SK-N-SH (cell line): ENCODE measurements around the gene GNAI3. TPM values are rescaled to one million over a fixed set of nuclear protein-coding genes. Genes with fewer than 3 reads are reported as not detected.
"Not testable (repeated sequence)": the region's sequence is repeated elsewhere in the genome, so short reads cannot be mapped to it uniquely, and the experiment has no call there.

Experiments
- CTCF ChIA-PET: fragments of 300-600, 350-600 bp; formaldehyde crosslinking; extraction: SDS; loops from one replicate; lab custom pipeline; 2021; lab: Yijun Ruan, JAX
- POLR2A ChIA-PET: fragments of 350-600 bp; sonication (Branson Sonifier 250); formaldehyde crosslinking; extraction: SDS; loops from one replicate; lab custom pipeline; 2020; ENCODE audit warnings: antibody characterized with exemption, inconsistent platforms; lab: Yijun Ruan, JAX
- DNase-seq: peaks from one replicate; pipeline ENCODE4 v3.0.0; 2012
- H2AFZ ChIP-seq: fragments of 200-600 bp; sonication (generic); 2 replicates; pipeline ENCODE4 v1.8.1; 2016; ENCODE audit warnings: antibody characterized with exemption, mild to moderate bottlenecking, low read depth
- H3F3A ChIP-seq: fragments of 200-600 bp; sonication (generic); replicated peaks from 2 replicates; pipeline ENCODE3; 2016; ENCODE audit warnings: antibody characterized with exemption, mild to moderate bottlenecking; ENCODE audit not compliant: insufficient read depth
- H3K27ac ChIP-seq, 2 experiments: fragments of 200-500 bp in 1 of 2; fragments of 200-600 bp in 1 of 2; sonication (Bioruptor generic) in 1 of 2; sonication (generic), shearing (Covaris generic) in 1 of 2; 2 replicates each; pipeline versions ENCODE4 v1.5.1 to v1.6.1; 2014 to 2016; ENCODE audit warnings: low read depth in 2 of 2, inconsistent platforms in 1 of 2, low read length in 1 of 2, mild to moderate bottlenecking in 1 of 2, mixed read lengths in 1 of 2
- H3K27me3 ChIP-seq: fragments of 200-600 bp; sonication (generic), shearing (Covaris generic); 2 replicates; pipeline ENCODE4 v1.6.1; 2016; ENCODE audit warnings: mixed run types; ENCODE audit not compliant: insufficient read depth
- H3K36me3 ChIP-seq, 2 experiments: fragments of 200-500 bp in 1 of 2; fragments of 200-600 bp in 1 of 2; sonication (Bioruptor generic) in 1 of 2; sonication (generic) in 1 of 2; replicated peaks in 1 of 2; 2 replicates each; pipeline versions ENCODE3 to v1.5.1; 2014 to 2016; ENCODE audit warnings: low read length in 1 of 2, mild to moderate bottlenecking in 1 of 2; ENCODE audit not compliant: insufficient read depth in 2 of 2, control insufficient read depth in 1 of 2
- H3K4me1 ChIP-seq, 2 experiments: fragments of 200-500 bp in 1 of 2; fragments of 200-600 bp in 1 of 2; sonication (Bioruptor generic) in 1 of 2; sonication (generic), shearing (Covaris generic) in 1 of 2; 2 replicates each; pipeline versions ENCODE4 v1.5.1 to v1.6.1; 2014 to 2016; ENCODE audit warnings: low read depth in 1 of 2, low read length in 1 of 2, mixed run types in 1 of 2; ENCODE audit not compliant: insufficient read depth in 2 of 2, control insufficient read depth in 1 of 2
- H3K4me2 ChIP-seq: fragments of 200-600 bp; sonication (generic), shearing (Covaris generic); 2 replicates; pipeline ENCODE4 v1.6.1; 2017; ENCODE audit warnings: mixed run types
- H3K4me3 ChIP-seq, 2 experiments: fragments of 200-500 bp in 1 of 2; fragments of 200-600 bp in 1 of 2; sonication (Bioruptor generic) in 1 of 2; sonication (generic), shearing (Covaris generic) in 1 of 2; 2 replicates each; pipeline versions ENCODE4 v1.5.1 to v1.8.1; 2014 to 2016; ENCODE audit warnings: low read depth in 2 of 2, inconsistent platforms in 1 of 2, low read length in 1 of 2, mild to moderate bottlenecking in 1 of 2, mixed read lengths in 1 of 2, moderate library complexity in 1 of 2
- H3K79me2 ChIP-seq: fragments of 200-600 bp; sonication (generic); 2 replicates; pipeline ENCODE4 v1.8.1; 2017; ENCODE audit warnings: mild to moderate bottlenecking; ENCODE audit not compliant: insufficient read depth
- H3K9ac ChIP-seq: fragments of 200-600 bp; sonication (generic); 2 replicates; pipeline ENCODE4 v1.6.1; 2017; ENCODE audit warnings: mixed run types
- H3K9me2 ChIP-seq: fragments of 200-600 bp; sonication (generic); 2 replicates; pipeline ENCODE4 v1.6.1; 2017; ENCODE audit warnings: mixed run types
- H3K9me3 ChIP-seq: fragments of 200-600 bp; sonication (generic); 2 replicates; pipeline ENCODE4 v1.6.1; 2017; ENCODE audit warnings: mixed run types, mild to moderate bottlenecking, moderate library complexity
- H4K20me1 ChIP-seq: fragments of 200-600 bp; sonication (generic); 2 replicates; pipeline ENCODE4 v1.6.1; 2017; ENCODE audit warnings: mild to moderate bottlenecking, mixed run types; ENCODE audit not compliant: insufficient read depth
- ELF1 ChIP-seq: IDR thresholded peaks from 2 replicates; pipeline ENCODE4 v1.4.0; 2012
- EP300 ChIP-seq, 2 experiments: IDR thresholded peaks; 2 replicates each; pipeline versions ENCODE4 v1.4.0 to v1.6.1; 2012; ENCODE audit warnings: borderline replicate concordance in 1 of 2, low read depth in 1 of 2, low read length in 1 of 2
- FOSL2 ChIP-seq: IDR thresholded peaks from 2 replicates; pipeline ENCODE4 v1.4.0; 2012; ENCODE audit warnings: low read depth, mild to moderate bottlenecking, moderate library complexity, borderline replicate concordance
- FOXM1 ChIP-seq: IDR thresholded peaks from 2 replicates; pipeline ENCODE4 v1.4.0; 2012; ENCODE audit warnings: low read depth, mild to moderate bottlenecking
- SIN3A ChIP-seq: IDR thresholded peaks from 2 replicates; pipeline ENCODE4 v1.6.1; 2012; ENCODE audit warnings: low read depth, mild to moderate bottlenecking, low read length, moderate library complexity, borderline replicate concordance
- TCF12 ChIP-seq: IDR thresholded peaks from 2 replicates; pipeline ENCODE4 v1.4.0; 2012
- WGBS: methylation state at CpG from one replicate; pipeline ENCODE4 v1.1.6; 2017; ENCODE audit warnings: low lambda C conversion rate; 5-methylcytosine and 5-hydroxymethylcytosine counted together
- polyA plus RNA-seq, 3 experiments: library from polyadenylated mRNA; depleted of rRNA; stranded (reverse); fragments of >200 nt; gene quantifications; 2 replicates each; pipeline ENCODE4 v1.2.3, GENCODE V29; 2012
- TF ChIP-seq, protein P1 (sequence below): fragments of 150-350 bp; IDR thresholded peaks from 2 replicates; pipeline ENCODE4 v1.6.1; 2016; ENCODE audit warnings: mild to moderate bottlenecking, low read depth, low read length

Gene GNAI3
- polyA plus RNA-seq, 1 of the 3 experiments (the other 2 are of a cell fraction) = 4.0 TPM

DNA sequence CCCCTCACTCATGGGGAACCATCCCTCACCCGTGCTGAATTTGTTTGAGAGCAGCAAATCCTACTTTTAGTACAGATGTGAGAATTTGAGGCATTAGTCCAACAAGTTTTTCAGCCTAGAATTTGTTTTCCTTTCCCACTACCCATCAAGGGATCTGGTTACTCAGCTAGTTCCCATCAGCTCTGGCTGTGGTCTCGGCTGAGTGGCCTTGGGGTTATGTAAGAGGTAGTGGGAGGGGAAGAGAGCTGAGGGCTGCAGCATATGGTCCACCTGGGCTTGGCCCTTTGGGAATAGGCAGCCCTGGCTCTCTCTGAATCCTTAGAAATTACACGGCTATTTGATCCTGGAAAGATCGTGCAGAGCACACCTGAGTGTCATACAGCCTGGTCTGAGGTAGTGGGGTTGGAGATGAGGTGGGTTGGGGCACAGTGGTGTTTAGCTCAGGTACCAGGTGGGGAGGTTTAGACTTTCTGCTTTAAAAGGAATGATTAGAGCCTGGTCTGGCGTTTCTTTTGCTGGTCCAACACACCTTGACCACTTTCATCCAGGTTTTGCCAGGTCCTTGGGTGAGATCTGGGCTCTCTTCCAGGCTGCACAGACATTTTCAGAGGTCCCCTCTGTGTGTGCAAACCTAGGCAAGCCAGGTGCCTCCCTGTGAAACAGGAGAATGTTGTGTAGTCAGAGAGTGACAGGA, 111.7 kb downstream of the GNAI3 start:
- Histone ChIP-seq H3K9me3 (no peaks in the 10 kb centered on the region), H3K27me3 (no peaks in the 10 kb centered on the region), H3K36me3 (peaks cover 0 to 10% of the 10 kb centered on the region in 2 experiments), H3F3A (no peaks in the 10 kb centered on the region), H3K4me3 (no peak overlapping the region), H3K9me2 (no peaks in the 10 kb centered on the region), H3K79me2 (no peaks in the 10 kb centered on the region), H2AFZ (no peak overlapping the region), H3K9ac (no peak overlapping the region), H4K20me1 (no peaks in the 10 kb centered on the region), H3K27ac (no peak overlapping the region), H3K4me1 (peaks cover 7 to 11% of the 10 kb centered on the region in 2 experiments; a peak in 2 of 4 replicates), H3K4me2 (no peak overlapping the region)
- WGBS = 76% methylated on average over 5 of the region's 5 CpGs
- TF ChIP-seq, protein P1, sequence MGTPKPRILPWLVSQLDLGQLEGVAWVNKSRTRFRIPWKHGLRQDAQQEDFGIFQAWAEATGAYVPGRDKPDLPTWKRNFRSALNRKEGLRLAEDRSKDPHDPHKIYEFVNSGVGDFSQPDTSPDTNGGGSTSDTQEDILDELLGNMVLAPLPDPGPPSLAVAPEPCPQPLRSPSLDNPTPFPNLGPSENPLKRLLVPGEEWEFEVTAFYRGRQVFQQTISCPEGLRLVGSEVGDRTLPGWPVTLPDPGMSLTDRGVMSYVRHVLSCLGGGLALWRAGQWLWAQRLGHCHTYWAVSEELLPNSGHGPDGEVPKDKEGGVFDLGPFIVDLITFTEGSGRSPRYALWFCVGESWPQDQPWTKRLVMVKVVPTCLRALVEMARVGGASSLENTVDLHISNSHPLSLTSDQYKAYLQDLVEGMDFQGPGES = no peak
- TF ChIP-seq EP300 (IDR thresholded peaks at IDR 0.05; ENCODE audit: borderline replicate concordance in 1 of 2, low read depth in 1 of 2, low read length in 1 of 2) = no peak
- no peak for TF ChIP-seq FOSL2
- TF ChIP-seq SIN3A = no peak
- no peak for TF ChIP-seq ELF1
- no peak for TF ChIP-seq TCF12
- POLR2A ChIA-PET = interaction anchor here (0.6 kb wide), 1 partner anchor 11 kb away, joined by 3 read pairs; no protein-coding TSS in a partner anchor
- no peak for DNase-seq
- CTCF ChIA-PET = interaction anchor here (1.0 to 2.5 kb wide), 3 partner anchors 10 to 114 kb away, joined by 4 to 8 read pairs (median 6); no protein-coding TSS in a partner anchor

DNA sequence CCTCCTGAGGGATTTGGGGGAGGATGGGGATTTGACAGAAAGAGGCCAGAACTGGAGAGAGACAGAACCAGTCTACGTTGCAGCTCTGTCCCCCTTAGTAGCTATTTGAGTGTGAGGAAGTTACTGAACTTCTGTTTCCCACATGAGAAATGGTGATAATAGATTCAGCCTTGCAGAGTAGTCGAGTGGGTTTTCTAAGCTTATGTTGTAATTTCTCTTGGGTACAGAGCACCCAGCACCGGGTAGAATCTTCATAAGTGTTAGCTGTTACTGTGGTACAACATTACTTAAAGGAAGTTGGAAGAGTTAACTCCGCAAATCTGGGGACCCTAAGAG, 112.2 kb downstream of the GNAI3 start:
- H3K27me3 ChIP-seq, H3K4me3 ChIP-seq, H3F3A ChIP-seq, H3K36me3 ChIP-seq, H3K4me1 ChIP-seq, H3K9me3 ChIP-seq, H2AFZ ChIP-seq, H3K9ac ChIP-seq, H3K9me2 ChIP-seq, H3K79me2 ChIP-seq, H4K20me1 ChIP-seq, H3K4me2 ChIP-seq, H3K27ac ChIP-seq, DNase-seq: not testable (repeated sequence)
- 80% methylated on average over 2 of the region's 4 CpGs for WGBS
- ChIA-PET CTCF (interaction anchor here (0.9 to 2.5 kb wide), 3 partner anchors 11 to 115 kb away, joined by 4 to 8 read pairs (median 6); no protein-coding TSS in a partner anchor), POLR2A (interaction anchor here (0.6 kb wide), 1 partner anchor 11 kb away, joined by 3 read pairs; no protein-coding TSS in a partner anchor)

DNA sequence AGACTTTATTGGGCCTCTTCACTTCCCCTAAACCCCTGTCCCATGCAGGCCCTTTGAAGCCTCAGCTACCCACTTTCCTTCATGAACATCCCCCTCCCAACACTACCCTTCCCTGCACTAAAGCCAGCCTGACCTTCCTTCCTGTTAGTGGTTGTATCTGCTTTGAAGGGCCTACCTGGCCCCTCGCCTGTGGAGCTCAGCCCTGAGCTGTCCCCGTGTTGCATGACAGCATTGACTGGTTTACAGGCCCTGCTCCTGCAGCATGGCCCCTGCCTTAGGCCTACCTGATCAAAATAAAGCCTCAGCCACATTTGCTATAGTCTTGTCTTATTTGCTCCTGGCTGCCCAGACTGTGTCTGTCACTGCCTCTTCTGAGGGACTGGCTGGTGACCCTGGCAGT, 113.0 kb downstream of the GNAI3 start:
- Histone ChIP-seq H3K36me3 (peaks cover 0 to 10% of the 10 kb centered on the region in 2 experiments), H3K79me2 (no peaks in the 10 kb centered on the region), H3K4me1 (peaks cover 4 to 7% of the 10 kb centered on the region in 2 experiments; a peak in 2 of 4 replicates), H3K27ac (no peak overlapping the region), H2AFZ (no peak overlapping the region), H3K27me3 (no peaks in the 10 kb centered on the region), H3K9me2 (no peaks in the 10 kb centered on the region), H3K9ac (no peak overlapping the region), H3F3A (no peaks in the 10 kb centered on the region), H3K4me2 (no peak overlapping the region), H3K9me3 (no peaks in the 10 kb centered on the region), H3K4me3 (no peak overlapping the region), H4K20me1 (no peaks in the 10 kb centered on the region)
- CTCF ChIA-PET = interaction anchor here (0.9 to 2.5 kb wide), 4 partner anchors 11 to 115 kb away, joined by 3 to 8 read pairs (median 4); no protein-coding TSS in a partner anchor
- DNase-seq = no peak
- POLR2A ChIA-PET = no interaction called here
- 82% methylated on average over 2 of the region's 2 CpGs for WGBS
- TF ChIP-seq FOXM1 = no peak
- TF ChIP-seq, protein P1 = no peak
